Endothelial cell of umbilical vein (primary cell): ENCODE results near the gene NOP58. TPM values are rescaled to one million over a fixed set of nuclear protein-coding genes. Genes with fewer than 3 reads are reported as not detected.

Experiments used
- BruUV-seq: library from RNA; stranded (reverse); fragments of 400-500 nt; replicated peaks from 2 replicates; lab custom pipeline; 2021; lab: Mats Ljungman, UMichigan
- CTCF ChIA-PET: fragments of 300-600, 350-600 bp; sonication (Branson Sonifier 250); formaldehyde crosslinking; loops from one replicate; lab custom pipeline; 2021; ENCODE audit warnings: antibody characterized with exemption, inconsistent platforms; lab: Charles Lee
- POLR2A ChIA-PET: fragments of 300-600, 350-600 bp; sonication (Branson Sonifier 250); formaldehyde crosslinking; loops from one replicate; lab custom pipeline; 2021; ENCODE audit warnings: antibody characterized with exemption, inconsistent platforms; lab: Charles Lee
- DNase-seq: peaks from one replicate; pipeline ENCODE4 v3.0.0-alpha.2; 2011; ENCODE audit warnings: low read depth, low spot score
- FAIRE-seq: peaks from 2 replicates; lab custom pipeline; 2011; peaks lifted over from hg19 to GRCh38; lab: Jason Lieb, UNC
- H2AFZ ChIP-seq: 2 replicates; pipeline ENCODE4 v1.6.0; 2012; ENCODE audit warnings: low read depth, low read length, control low read depth, inconsistent platforms
- H3K27ac ChIP-seq: 2 replicates; pipeline ENCODE4 v1.5.1; 2011; ENCODE audit warnings: low read depth, mild to moderate bottlenecking, control low read depth, low read length, moderate library complexity; ENCODE audit not compliant: insufficient read depth
- H3K27me3 ChIP-seq, 2 experiments: 2 replicates each; pipeline versions ENCODE4 v1.6.0 to v1.6.1; 2011; ENCODE audit warnings: low read length in 2 of 2, mixed read lengths in 1 of 2; ENCODE audit not compliant: control insufficient read depth in 2 of 2, insufficient read depth in 2 of 2
- H3K36me3 ChIP-seq, 2 experiments: 2 replicates in 1 of 2; 3 replicates in 1 of 2; pipeline ENCODE4 v1.5.1; 2011; ENCODE audit warnings: low read length in 2 of 2, mild to moderate bottlenecking in 1 of 2, moderate library complexity in 1 of 2; ENCODE audit not compliant: control insufficient read depth in 2 of 2, insufficient read depth in 2 of 2; ENCODE audit errors: extremely low read depth in 1 of 2
- H3K4me1 ChIP-seq: 3 replicates; pipeline ENCODE4 v1.5.1; 2011; ENCODE audit warnings: mild to moderate bottlenecking, low read length; ENCODE audit not compliant: control insufficient read depth, insufficient read depth; ENCODE audit errors: extremely low read depth
- H3K4me2 ChIP-seq: 2 replicates; pipeline ENCODE4 v1.6.1; 2011; ENCODE audit warnings: low read length, control low read depth, mixed read lengths; ENCODE audit not compliant: insufficient read depth
- H3K4me3 ChIP-seq, 3 experiments: fragments of 200-600 bp in 1 of 3; sonication (generic), shearing (Covaris generic) in 1 of 3; replicated peaks in 1 of 3; 2 replicates each; pipeline ENCODE4 v1.5.1; 2011 to 2016; ENCODE audit warnings: control low read depth in 3 of 3, low read length in 3 of 3, mild to moderate bottlenecking in 2 of 3, inconsistent platforms in 1 of 3, low read depth in 1 of 3, moderate library complexity in 1 of 3; ENCODE audit not compliant: insufficient read depth in 1 of 3
- H3K79me2 ChIP-seq: 2 replicates; pipeline ENCODE4 v1.6.0; 2012; ENCODE audit warnings: low read length, inconsistent platforms; ENCODE audit not compliant: control insufficient read depth, insufficient read depth
- H3K9ac ChIP-seq: replicated peaks from 2 replicates; pipeline ENCODE3; 2011; ENCODE audit warnings: low read length, control low read depth; ENCODE audit not compliant: insufficient read depth; ENCODE audit errors: extremely low read depth
- H3K9me1 ChIP-seq: replicated peaks from 3 replicates; pipeline ENCODE4 v1.6.0; 2011; ENCODE audit warnings: mild to moderate bottlenecking, low read length; ENCODE audit not compliant: control insufficient read depth, insufficient read depth; ENCODE audit errors: extremely low read depth
- H3K9me3 ChIP-seq: replicated peaks from 2 replicates; pipeline ENCODE4 v1.5.1; 2012; ENCODE audit warnings: low read length, inconsistent platforms; ENCODE audit not compliant: control insufficient read depth, insufficient read depth
- H4K20me1 ChIP-seq: replicated peaks from 2 replicates; pipeline ENCODE3; 2011; ENCODE audit warnings: mild to moderate bottlenecking, low read length; ENCODE audit not compliant: control insufficient read depth, insufficient read depth; ENCODE audit errors: extremely low read depth
- CTCF ChIP-seq, 2 donors: IDR thresholded peaks; 1 replicate in 1 of 2; 2 replicates in 1 of 2; pipeline ENCODE4 v1.5.1; 2011; ENCODE audit warnings: low read length in 2 of 2, mild to moderate bottlenecking in 2 of 2, moderate library complexity in 2 of 2, control low read depth in 1 of 2, inconsistent platforms in 1 of 2, low read depth in 1 of 2; ENCODE audit not compliant: insufficient read depth in 1 of 2; ENCODE audit errors: extremely low read depth in 1 of 2
- EZH2 ChIP-seq: IDR thresholded peaks from 2 replicates; pipeline ENCODE4 v1.6.1; 2012; ENCODE audit warnings: borderline replicate concordance, low read depth, mild to moderate bottlenecking, moderate library complexity, low read length, inconsistent platforms; ENCODE audit not compliant: severe bottlenecking
- FOS ChIP-seq: IDR thresholded peaks from 2 replicates; pipeline ENCODE4 v1.6.1; 2011; ENCODE audit warnings: mild to moderate bottlenecking, low read length, moderate library complexity, borderline replicate concordance; ENCODE audit not compliant: insufficient read depth
- GATA2 ChIP-seq: IDR thresholded peaks from 2 replicates; pipeline ENCODE4 v1.7.0; 2011; ENCODE audit warnings: low read depth, mild to moderate bottlenecking, moderate library complexity, mixed read lengths, low read length; ENCODE audit not compliant: insufficient read length, insufficient read depth
- JUN ChIP-seq: IDR thresholded peaks from 2 replicates; pipeline ENCODE4 v1.6.1; 2011; ENCODE audit warnings: borderline replicate concordance, low read depth; ENCODE audit not compliant: insufficient read length, insufficient read depth
- MYC ChIP-seq: IDR thresholded peaks from one replicate; pipeline ENCODE4 v1.6.1; 2011; ENCODE audit warnings: mild to moderate bottlenecking, low read depth, low read length
- POLR2A ChIP-seq: IDR thresholded peaks from 2 replicates; pipeline ENCODE4 v1.6.1; 2012; ENCODE audit warnings: low read depth, mild to moderate bottlenecking, control low read depth, low read length
- POLR2AphosphoS5 ChIP-seq: IDR thresholded peaks from 2 replicates; pipeline ENCODE4 v1.6.1; 2012; ENCODE audit warnings: low read depth, mild to moderate bottlenecking, control low read depth, low read length, moderate library complexity; ENCODE audit not compliant: insufficient read depth
- dilution Hi-C: fragments of 300-500 bp; cut with MboI; formaldehyde crosslinking; loops from one replicate; pipeline ENCODE4 v1.15.0; 2019; ENCODE audit warnings: low sequenced_read_pairs; ENCODE audit not compliant: extremely low pct_ligation_motif_present
- intact Hi-C: fragments of 100-400 bp; cut with micrococcal nuclease; formaldehyde crosslinking; loops from one replicate; pipeline ENCODE4 v1.10.0; 2022
- polyA plus RNA-seq, 4 experiments: library from polyadenylated mRNA; depleted of rRNA in 3 of 4; stranded (reverse) in 3 of 4; unstranded in 1 of 4; fragments of >200 nt; gene quantifications; 2 replicates each; pipeline versions ENCODE4 v1.2.1 to v1.2.3, GENCODE V29; 2011 to 2012; ENCODE audit warnings: missing spikeins in 1 of 4
- total RNA-seq: library from RNA; stranded (reverse); gene quantifications from 2 replicates; pipeline ENCODE4 v1.2.3, GENCODE V29; 2021

Gene NOP58
- total and polyA plus RNA-seq, 2 donors (not counting 3 experiments of a cell fraction or from before 2014, with no cell fraction given): 21.7 to 71.4 TPM

- H3K4me2 ChIP-seq: peak overlapping the region; percentile 98
- peak overlapping the region; percentile 78 to 86 (median 82) for H3K4me3 ChIP-seq
- DNase-seq (peak; percentile 70), FAIRE-seq (peak; percentile 79)
- dilution Hi-C loops (no loop called here), intact Hi-C loops (loop anchor here (1.0 kb wide), 2 partner anchors 11 to 27 kb away; partner anchors contain the start of gene NOP58)
- H3K36me3 ChIP-seq: no peaks in the 10 kb centered on the region
- ChIA-PET CTCF (interaction anchor here (0.8 to 0.9 kb wide), 3 partner anchors 9 to 41 kb away, joined by 3 to 4 read pairs (median 3); no protein-coding TSS in a partner anchor), POLR2A (interaction anchor here (0.6 kb wide), 1 partner anchor 36 kb away, joined by 4 read pairs; no protein-coding TSS in a partner anchor)
- H3K9me3 ChIP-seq: no peaks in the 10 kb centered on the region
- H3K27me3 ChIP-seq: no peaks in the 10 kb centered on the region
- peaks cover 15% of the 10 kb centered on the region for H3K4me1 ChIP-seq
- peak overlapping the region; percentile 65 for H3K27ac ChIP-seq
- peak overlapping the region; percentile 59 for H2AFZ ChIP-seq
- TF ChIP-seq MYC (no peak), EZH2 (no peak), JUN (no peak), POLR2AphosphoS5 (no peak), POLR2A (no peak), CTCF (IDR thresholded peaks at IDR 0.05; ENCODE audit: extremely low read depth in 1 of 2, insufficient read depth in 1 of 2, low read depth in 1 of 2, low read length in 2 of 2) (no peak), GATA2 (no peak), FOS (no peak)
- no TSS peak for BruUV-seq
- H3K79me2 ChIP-seq: peaks cover 45% of the 10 kb centered on the region
- no peaks in the 10 kb centered on the region for H4K20me1 ChIP-seq
- H3K9me1 ChIP-seq: peaks cover 3% of the 10 kb centered on the region
- peak overlapping the region; percentile 78 for H3K9ac ChIP-seq
These were observed 27.8 kb upstream of the NOP58 start for GRCh38 chr2:202237787-202238233.
